Heart left ventricle (tissue), 16 donors: ENCODE results near the gene FLRT1. TPM values are rescaled to one million over a fixed set of nuclear protein-coding genes. Genes with fewer than 3 reads are reported as not detected.

ENCODE experiments used
- ATAC-seq, 4 donors: fragments of 200-7000 bp; cut with Tn5 transposase; one replicate each; pipeline ENCODE4 v1.9.1; 2020 to 2022; ENCODE audit warnings: moderate library complexity in 4 of 4, mild to moderate bottlenecking in 3 of 4, moderate number of reproducible peaks in 1 of 4
- DNase-seq, 5 donors: peaks; one replicate each; pipeline ENCODE4 v3.0.0-alpha.2; 2020
- H3K27ac ChIP-seq, 12 donors: fragments of 200-600 bp; sonication (generic) in 4 of 12; one replicate each; pipeline versions ENCODE4 v1.5.0 to v1.8.0; 2016 to 2022; ENCODE audit warnings: mild to moderate bottlenecking in 2 of 12
- H3K27me3 ChIP-seq, 9 donors: fragments of 200-600 bp; sonication (generic) in 2 of 9; one replicate each; pipeline versions ENCODE4 v1.5.1 to v1.8.0; 2016 to 2022; ENCODE audit warnings: mild to moderate bottlenecking in 3 of 9
- H3K36me3 ChIP-seq, 9 donors: fragments of 200-600 bp; sonication (generic) in 2 of 9; one replicate each; pipeline versions ENCODE4 v1.5.0 to v1.8.0; 2018 to 2022; ENCODE audit warnings: mild to moderate bottlenecking in 2 of 9
- H3K4me1 ChIP-seq, 12 donors: fragments of 200-600 bp; sonication (generic) in 4 of 12; one replicate each; pipeline versions ENCODE4 v1.5.0 to v1.8.0; 2016 to 2022; ENCODE audit warnings: mild to moderate bottlenecking in 3 of 12
- H3K4me3 ChIP-seq, 12 donors: fragments of 200-600 bp; sonication (generic) in 4 of 12; one replicate each; pipeline versions ENCODE4 v1.5.0 to v1.8.0; 2017 to 2022; ENCODE audit warnings: mild to moderate bottlenecking in 9 of 12, moderate library complexity in 4 of 12
- H3K9me3 ChIP-seq, 12 donors: fragments of 200-600 bp; sonication (generic) in 4 of 12; one replicate each; pipeline versions ENCODE4 v1.5.0 to v1.8.0; 2016 to 2022; ENCODE audit warnings: mild to moderate bottlenecking in 1 of 12
- CTCF ChIP-seq, 12 donors: fragments of 200-600 bp; sonication (generic) in 4 of 12; IDR thresholded peaks; one replicate each; pipeline versions ENCODE4 v1.5.0 to v1.8.0; 2018 to 2022; ENCODE audit warnings: antibody characterized with exemption in 12 of 12, mild to moderate bottlenecking in 5 of 12
- POLR2A ChIP-seq, 2 donors: fragments of 450-650 bp; IDR thresholded peaks; one replicate each; pipeline ENCODE4 v1.6.1; 2017; ENCODE audit warnings: antibody characterized with exemption in 2 of 2, mild to moderate bottlenecking in 2 of 2, moderate library complexity in 2 of 2
- WGBS, 4 donors: extraction: QIAGEN DNeasy Blood & Tissue Kit in 2 of 4; methylation state at CpG; one replicate each; pipeline versions ENCODE4 v1.1.5 to v1.1.7; 2013 to 2018; 5-methylcytosine and 5-hydroxymethylcytosine counted together
- intact Hi-C, 10 donors: fragments of 100-400 bp; cut with DNase I; formaldehyde crosslinking; loops; one replicate each; pipeline versions ENCODE4 v1.11.1 to v1.14.2; 2022
- polyA plus RNA-seq, 2 donors: library from polyadenylated mRNA; stranded (reverse); fragments of 200-250 nt; gene quantifications; one replicate each; pipeline ENCODE4 v1.2.3, GENCODE V29; 2013
- total RNA-seq, 9 donors: library from RNA; depleted of rRNA in 2 of 9; stranded (reverse); fragments of >200 nt in 2 of 9; fragmentation: NEBNext Ultra II Directional in 3 of 9; extraction: Animal tissue kit (Norgen Biotek cat#: 25700) in 3 of 9; gene quantifications; one replicate each; pipeline versions ENCODE4 v1.1.0 to v1.2.4, GENCODE V29; 2016 to 2023
- donor health status: ischemic (EF 13 %, LVEDD 7.1; RV severe dilation, severe dysfunction).
- donor health status: healthy with polysubstance abuse.
- donor health status: DM: no; HTN: yes; CAD: no.
- donor health status: DM: no; HTN: no; CAD: no.
- donor health status: ischemic (EF 25% LVEDD 6.9; RV normal size, moderate dysfunction).
- donor health status: ischemic (EF 25% LVEDD 5.7; RV mildly dilated, moderate dysfunction).
- donor health status: healthy.
- donor health status: DM: yes; HTN: yes; CAD: no.
- donor health status: ischemic (EF 35%, LVEDD 5.7; RV mildly dilated, moderate dysfunction).
- donor health status: nonischemic (EF 11% LVEDD 7.7; RV severe dilation, severe dysfunction).
- donor health status: DM: yes; HTN: yes; CAD: no.
- donor health status: PGD.
- donor health status: ischemic (EF 29% LVEDD 5.4; RV normal size, mild dysfunction).
- donor health status: nonischemic (EF 23%, LVEDD 6.1; RV moderate dilation, normal function).

Gene FLRT1
- total and polyA plus RNA-seq, 11 donors, result 0.20 to 1.4 (median 0.37) TPM

- WGBS, 4 donors, result 90 to 93% (median 92%) methylated on average over 10 of the region's 10 CpGs
- Histone ChIP-seq H3K4me1 (peaks cover 0 to 52% (median 14%) of the 10 kb centered on the region in 12 donors), H3K27ac (no peak overlapping the region), H3K4me3 (no peak overlapping the region), H3K36me3 (no peaks in the 10 kb centered on the region), H3K27me3 (no peaks in the 10 kb centered on the region), H3K9me3 (no peaks in the 10 kb centered on the region)
- DNase-seq (no peak), ATAC-seq (no peak)
- intact Hi-C loops, result no loop called here
- TF ChIP-seq POLR2A (IDR thresholded peaks at IDR 0.05), result no peak
- no peak for TF ChIP-seq CTCF (IDR thresholded peaks at IDR 0.05)
Measured at GRCh38 chr11:64080390-64080789, 44.7 kb downstream of the FLRT1 start.

GRCh38 chr11:64081745-64082442 lies 46.2 kb downstream of the FLRT1 start:
- 87 to 92% (median 91%) methylated on average over 23 to 27 of the region's 27 CpGs for WGBS, 4 donors
- intact Hi-C loops, result no loop called here
- no peaks in the 10 kb centered on the region for H3K27me3 ChIP-seq
- ATAC-seq (no peak), DNase-seq (no peak)
- H3K36me3 ChIP-seq, result no peaks in the 10 kb centered on the region
- TF ChIP-seq POLR2A (IDR thresholded peaks at IDR 0.05) (no peak), CTCF (IDR thresholded peaks at IDR 0.05) (no peak)
- H3K4me3 ChIP-seq, result no peak overlapping the region
- H3K9me3 ChIP-seq, result no peaks in the 10 kb centered on the region
- peaks cover 0 to 44% (median 12%) of the 10 kb centered on the region in 12 donors for H3K4me1 ChIP-seq
- H3K27ac ChIP-seq, result no peak overlapping the region

- H3K27me3 ChIP-seq, result no peaks in the 10 kb centered on the region
- no peak overlapping the region for H3K4me3 ChIP-seq
- DNase-seq (no peak), ATAC-seq (no peak)
- 75 to 91% (median 87%) methylated on average over 27 to 28 of the region's 28 CpGs for WGBS, 4 donors
- TF ChIP-seq CTCF (IDR thresholded peaks at IDR 0.05) (no peak), POLR2A (IDR thresholded peaks at IDR 0.05) (no peak)
- H3K36me3 ChIP-seq, result no peaks in the 10 kb centered on the region
- H3K9me3 ChIP-seq, result no peaks in the 10 kb centered on the region
- H3K27ac ChIP-seq, result no peak overlapping the region
- peaks cover 0 to 29% (median 6%) of the 10 kb centered on the region in 12 donors for H3K4me1 ChIP-seq
- intact Hi-C loops, result no loop called here
Measured at GRCh38 chr11:64083398-64084080, 47.8 kb downstream of the FLRT1 start.

- intact Hi-C loops, result no loop called here
- DNase-seq, result peak in 1 of 5 donors; percentile 50
- WGBS, 4 donors, result 80 to 88% (median 84%) methylated on average over 13 to 26 of the region's 26 CpGs
- H3K4me3 ChIP-seq, result no peak overlapping the region
- H3K9me3 ChIP-seq, result no peaks in the 10 kb centered on the region
- H3K27ac ChIP-seq, result no peak overlapping the region
- peak in 2 of 4 donors; percentile 4 to 21 for ATAC-seq
- TF ChIP-seq POLR2A (IDR thresholded peaks at IDR 0.05) (no peak), CTCF (IDR thresholded peaks at IDR 0.05) (no peak)
- peaks cover 0 to 27% (median 2%) of the 10 kb centered on the region in 12 donors for H3K4me1 ChIP-seq
- H3K27me3 ChIP-seq, result no peaks in the 10 kb centered on the region
- H3K36me3 ChIP-seq, result no peaks in the 10 kb centered on the region
Measured at GRCh38 chr11:64084146-64084950, 48.6 kb downstream of the FLRT1 start.
